ENCODE measurements around the gene TBX21. TPM values are rescaled to one million over a fixed set of nuclear protein-coding genes. Genes with fewer than 3 reads are reported as not detected.

The TBX21 gene
- total RNA-seq, 1 experiment from 2014 or later: 0.15 TPM

DNA sequence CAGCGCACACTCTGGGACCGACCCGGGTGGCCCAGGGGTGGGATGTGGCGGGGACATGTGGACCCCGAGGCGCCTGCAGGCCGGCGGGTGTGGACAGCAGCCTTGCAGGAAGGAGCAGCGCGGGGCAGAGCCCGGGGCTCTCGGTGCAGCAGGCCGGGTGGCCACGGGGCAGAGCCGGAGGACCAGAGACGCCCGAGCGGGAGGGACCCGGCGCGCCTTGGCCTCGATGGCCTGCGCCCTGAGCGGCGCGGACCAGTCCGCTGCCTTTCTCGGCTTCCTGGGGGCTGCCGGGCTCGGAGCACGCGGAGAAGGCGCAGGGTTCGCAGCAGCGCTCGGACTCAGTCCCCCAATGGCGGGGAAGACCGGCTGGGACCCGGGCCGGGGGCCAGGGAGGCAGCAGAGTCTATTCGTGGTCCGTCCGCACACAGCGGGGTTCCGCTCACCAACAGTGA, 45.2 kb downstream of the TBX21 start:
- peaks cover 39% of the 10 kb centered on the region for H3K27me3 Mint-ChIP-seq (ENCODE audit: low read depth)
- no peaks in the 10 kb centered on the region for H3K36me3 Mint-ChIP-seq
- H3K27ac Mint-ChIP-seq: no peak overlapping the region
- ATAC-seq (no peak), DNase-seq (ENCODE audit: low spot score) (peak; percentile 19)
- no peak for TF ChIP-seq TCF7 (CRISPR knock-in tag; IDR thresholded peaks at IDR 0.05; ENCODE audit: low read depth)
- TF ChIP-seq SMAD3 (CRISPR knock-in tag; IDR thresholded peaks at IDR 0.05; ENCODE audit: borderline replicate concordance): no peak
- TF ChIP-seq ZBTB21 (CRISPR knock-in tag; IDR thresholded peaks at IDR 0.05; ENCODE audit: borderline replicate concordance): no peak
- TF ChIP-seq, protein P1, sequence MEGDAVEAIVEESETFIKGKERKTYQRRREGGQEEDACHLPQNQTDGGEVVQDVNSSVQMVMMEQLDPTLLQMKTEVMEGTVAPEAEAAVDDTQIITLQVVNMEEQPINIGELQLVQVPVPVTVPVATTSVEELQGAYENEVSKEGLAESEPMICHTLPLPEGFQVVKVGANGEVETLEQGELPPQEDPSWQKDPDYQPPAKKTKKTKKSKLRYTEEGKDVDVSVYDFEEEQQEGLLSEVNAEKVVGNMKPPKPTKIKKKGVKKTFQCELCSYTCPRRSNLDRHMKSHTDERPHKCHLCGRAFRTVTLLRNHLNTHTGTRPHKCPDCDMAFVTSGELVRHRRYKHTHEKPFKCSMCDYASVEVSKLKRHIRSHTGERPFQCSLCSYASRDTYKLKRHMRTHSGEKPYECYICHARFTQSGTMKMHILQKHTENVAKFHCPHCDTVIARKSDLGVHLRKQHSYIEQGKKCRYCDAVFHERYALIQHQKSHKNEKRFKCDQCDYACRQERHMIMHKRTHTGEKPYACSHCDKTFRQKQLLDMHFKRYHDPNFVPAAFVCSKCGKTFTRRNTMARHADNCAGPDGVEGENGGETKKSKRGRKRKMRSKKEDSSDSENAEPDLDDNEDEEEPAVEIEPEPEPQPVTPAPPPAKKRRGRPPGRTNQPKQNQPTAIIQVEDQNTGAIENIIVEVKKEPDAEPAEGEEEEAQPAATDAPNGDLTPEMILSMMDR (IDR thresholded peaks at IDR 0.05): no peak
- TF ChIP-seq ATF1 (CRISPR knock-in tag; IDR thresholded peaks at IDR 0.05): no peak
- TF ChIP-seq SOX15 (CRISPR knock-in tag; IDR thresholded peaks at IDR 0.05): no peak
- TF ChIP-seq, protein P2, sequence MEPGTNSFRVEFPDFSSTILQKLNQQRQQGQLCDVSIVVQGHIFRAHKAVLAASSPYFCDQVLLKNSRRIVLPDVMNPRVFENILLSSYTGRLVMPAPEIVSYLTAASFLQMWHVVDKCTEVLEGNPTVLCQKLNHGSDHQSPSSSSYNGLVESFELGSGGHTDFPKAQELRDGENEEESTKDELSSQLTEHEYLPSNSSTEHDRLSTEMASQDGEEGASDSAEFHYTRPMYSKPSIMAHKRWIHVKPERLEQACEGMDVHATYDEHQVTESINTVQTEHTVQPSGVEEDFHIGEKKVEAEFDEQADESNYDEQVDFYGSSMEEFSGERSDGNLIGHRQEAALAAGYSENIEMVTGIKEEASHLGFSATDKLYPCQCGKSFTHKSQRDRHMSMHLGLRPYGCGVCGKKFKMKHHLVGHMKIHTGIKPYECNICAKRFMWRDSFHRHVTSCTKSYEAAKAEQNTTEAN (CRISPR knock-in tag; IDR thresholded peaks at IDR 0.05): no peak
- no peak for TF ChIP-seq ZNF317 (CRISPR knock-in tag; IDR thresholded peaks at IDR 0.05; ENCODE audit: borderline replicate concordance, low read depth)
- TF ChIP-seq, protein P3, sequence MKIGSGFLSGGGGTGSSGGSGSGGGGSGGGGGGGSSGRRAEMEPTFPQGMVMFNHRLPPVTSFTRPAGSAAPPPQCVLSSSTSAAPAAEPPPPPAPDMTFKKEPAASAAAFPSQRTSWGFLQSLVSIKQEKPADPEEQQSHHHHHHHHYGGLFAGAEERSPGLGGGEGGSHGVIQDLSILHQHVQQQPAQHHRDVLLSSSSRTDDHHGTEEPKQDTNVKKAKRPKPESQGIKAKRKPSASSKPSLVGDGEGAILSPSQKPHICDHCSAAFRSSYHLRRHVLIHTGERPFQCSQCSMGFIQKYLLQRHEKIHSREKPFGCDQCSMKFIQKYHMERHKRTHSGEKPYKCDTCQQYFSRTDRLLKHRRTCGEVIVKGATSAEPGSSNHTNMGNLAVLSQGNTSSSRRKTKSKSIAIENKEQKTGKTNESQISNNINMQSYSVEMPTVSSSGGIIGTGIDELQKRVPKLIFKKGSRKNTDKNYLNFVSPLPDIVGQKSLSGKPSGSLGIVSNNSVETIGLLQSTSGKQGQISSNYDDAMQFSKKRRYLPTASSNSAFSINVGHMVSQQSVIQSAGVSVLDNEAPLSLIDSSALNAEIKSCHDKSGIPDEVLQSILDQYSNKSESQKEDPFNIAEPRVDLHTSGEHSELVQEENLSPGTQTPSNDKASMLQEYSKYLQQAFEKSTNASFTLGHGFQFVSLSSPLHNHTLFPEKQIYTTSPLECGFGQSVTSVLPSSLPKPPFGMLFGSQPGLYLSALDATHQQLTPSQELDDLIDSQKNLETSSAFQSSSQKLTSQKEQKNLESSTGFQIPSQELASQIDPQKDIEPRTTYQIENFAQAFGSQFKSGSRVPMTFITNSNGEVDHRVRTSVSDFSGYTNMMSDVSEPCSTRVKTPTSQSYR (CRISPR knock-in tag; IDR thresholded peaks at IDR 0.05): no peak
- H3K9me3 Mint-ChIP-seq: peaks cover 2% of the 10 kb centered on the region; the same call in 1 of the 2 replicates
- ChIA-PET POLR2A (interaction anchor here (0.6 kb wide), 1 partner anchor 113 kb away, joined by 3 read pairs; no protein-coding TSS in a partner anchor), CTCF (no interaction called here)
- H3K4me1 Mint-ChIP-seq: no peaks in the 10 kb centered on the region
- H3K4me3 Mint-ChIP-seq: no peak overlapping the region

DNA sequence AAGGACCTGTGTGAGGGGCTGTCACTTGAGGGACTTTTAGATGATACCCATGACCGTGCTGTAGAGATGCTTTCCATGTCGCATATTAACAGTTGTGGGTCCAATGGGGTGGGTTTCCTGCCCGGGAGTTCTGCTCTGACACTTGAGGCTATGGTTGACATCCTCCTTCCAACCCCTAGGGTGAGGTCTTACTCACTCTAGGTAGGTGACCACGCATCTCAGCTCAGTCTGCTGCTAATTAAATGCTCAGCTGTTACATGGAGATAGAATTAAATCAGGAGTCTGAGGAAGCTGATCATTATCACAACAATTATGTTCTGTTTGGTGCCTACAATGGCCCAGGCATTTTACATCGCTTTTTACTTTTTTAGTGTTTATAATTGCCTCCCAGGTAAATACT, 48.4 kb downstream of the TBX21 start:
- Mint-ChIP-seq H3K4me1 (no peaks in the 10 kb centered on the region), H3K27me3 (ENCODE audit: low read depth) (peaks cover 24% of the 10 kb centered on the region), H3K36me3 (no peaks in the 10 kb centered on the region), H3K4me3 (no peak overlapping the region), H3K9me3 (no peaks in the 10 kb centered on the region), H3K27ac (no peak overlapping the region)
- DNase-seq (ENCODE audit: low spot score) (no peak), ATAC-seq (no peak)
- ChIA-PET CTCF (interaction anchor here (1.6 kb wide), 1 partner anchor 9 kb away, joined by 6 read pairs; no protein-coding TSS in a partner anchor), POLR2A (no interaction called here)
- TF ChIP-seq, protein P4, sequence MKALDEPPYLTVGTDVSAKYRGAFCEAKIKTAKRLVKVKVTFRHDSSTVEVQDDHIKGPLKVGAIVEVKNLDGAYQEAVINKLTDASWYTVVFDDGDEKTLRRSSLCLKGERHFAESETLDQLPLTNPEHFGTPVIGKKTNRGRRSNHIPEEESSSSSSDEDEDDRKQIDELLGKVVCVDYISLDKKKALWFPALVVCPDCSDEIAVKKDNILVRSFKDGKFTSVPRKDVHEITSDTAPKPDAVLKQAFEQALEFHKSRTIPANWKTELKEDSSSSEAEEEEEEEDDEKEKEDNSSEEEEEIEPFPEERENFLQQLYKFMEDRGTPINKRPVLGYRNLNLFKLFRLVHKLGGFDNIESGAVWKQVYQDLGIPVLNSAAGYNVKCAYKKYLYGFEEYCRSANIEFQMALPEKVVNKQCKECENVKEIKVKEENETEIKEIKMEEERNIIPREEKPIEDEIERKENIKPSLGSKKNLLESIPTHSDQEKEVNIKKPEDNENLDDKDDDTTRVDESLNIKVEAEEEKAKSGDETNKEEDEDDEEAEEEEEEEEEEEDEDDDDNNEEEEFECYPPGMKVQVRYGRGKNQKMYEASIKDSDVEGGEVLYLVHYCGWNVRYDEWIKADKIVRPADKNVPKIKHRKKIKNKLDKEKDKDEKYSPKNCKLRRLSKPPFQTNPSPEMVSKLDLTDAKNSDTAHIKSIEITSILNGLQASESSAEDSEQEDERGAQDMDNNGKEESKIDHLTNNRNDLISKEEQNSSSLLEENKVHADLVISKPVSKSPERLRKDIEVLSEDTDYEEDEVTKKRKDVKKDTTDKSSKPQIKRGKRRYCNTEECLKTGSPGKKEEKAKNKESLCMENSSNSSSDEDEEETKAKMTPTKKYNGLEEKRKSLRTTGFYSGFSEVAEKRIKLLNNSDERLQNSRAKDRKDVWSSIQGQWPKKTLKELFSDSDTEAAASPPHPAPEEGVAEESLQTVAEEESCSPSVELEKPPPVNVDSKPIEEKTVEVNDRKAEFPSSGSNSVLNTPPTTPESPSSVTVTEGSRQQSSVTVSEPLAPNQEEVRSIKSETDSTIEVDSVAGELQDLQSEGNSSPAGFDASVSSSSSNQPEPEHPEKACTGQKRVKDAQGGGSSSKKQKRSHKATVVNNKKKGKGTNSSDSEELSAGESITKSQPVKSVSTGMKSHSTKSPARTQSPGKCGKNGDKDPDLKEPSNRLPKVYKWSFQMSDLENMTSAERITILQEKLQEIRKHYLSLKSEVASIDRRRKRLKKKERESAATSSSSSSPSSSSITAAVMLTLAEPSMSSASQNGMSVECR (CRISPR knock-in tag; IDR thresholded peaks at IDR 0.05; ENCODE audit: borderline replicate concordance): no peak
- TF ChIP-seq ZNF263 (CRISPR knock-in tag; IDR thresholded peaks at IDR 0.05; ENCODE audit: low read depth) (no peak), ZNF317 (CRISPR knock-in tag; IDR thresholded peaks at IDR 0.05; ENCODE audit: borderline replicate concordance, low read depth) (no peak), JAZF1 (CRISPR knock-in tag; IDR thresholded peaks at IDR 0.05) (no peak), SMAD3 (CRISPR knock-in tag; IDR thresholded peaks at IDR 0.05; ENCODE audit: borderline replicate concordance) (no peak), ZNF416 (CRISPR knock-in tag; IDR thresholded peaks at IDR 0.05) (no peak), ZNF423 (CRISPR knock-in tag; IDR thresholded peaks at IDR 0.05) (no peak), ELF4 (CRISPR knock-in tag; IDR thresholded peaks at IDR 0.05; ENCODE audit: low read depth) (no peak)
- TF ChIP-seq, protein P5, sequence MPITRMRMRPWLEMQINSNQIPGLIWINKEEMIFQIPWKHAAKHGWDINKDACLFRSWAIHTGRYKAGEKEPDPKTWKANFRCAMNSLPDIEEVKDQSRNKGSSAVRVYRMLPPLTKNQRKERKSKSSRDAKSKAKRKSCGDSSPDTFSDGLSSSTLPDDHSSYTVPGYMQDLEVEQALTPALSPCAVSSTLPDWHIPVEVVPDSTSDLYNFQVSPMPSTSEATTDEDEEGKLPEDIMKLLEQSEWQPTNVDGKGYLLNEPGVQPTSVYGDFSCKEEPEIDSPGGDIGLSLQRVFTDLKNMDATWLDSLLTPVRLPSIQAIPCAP (CRISPR knock-in tag; IDR thresholded peaks at IDR 0.05): no peak
- TF ChIP-seq, protein P6, sequence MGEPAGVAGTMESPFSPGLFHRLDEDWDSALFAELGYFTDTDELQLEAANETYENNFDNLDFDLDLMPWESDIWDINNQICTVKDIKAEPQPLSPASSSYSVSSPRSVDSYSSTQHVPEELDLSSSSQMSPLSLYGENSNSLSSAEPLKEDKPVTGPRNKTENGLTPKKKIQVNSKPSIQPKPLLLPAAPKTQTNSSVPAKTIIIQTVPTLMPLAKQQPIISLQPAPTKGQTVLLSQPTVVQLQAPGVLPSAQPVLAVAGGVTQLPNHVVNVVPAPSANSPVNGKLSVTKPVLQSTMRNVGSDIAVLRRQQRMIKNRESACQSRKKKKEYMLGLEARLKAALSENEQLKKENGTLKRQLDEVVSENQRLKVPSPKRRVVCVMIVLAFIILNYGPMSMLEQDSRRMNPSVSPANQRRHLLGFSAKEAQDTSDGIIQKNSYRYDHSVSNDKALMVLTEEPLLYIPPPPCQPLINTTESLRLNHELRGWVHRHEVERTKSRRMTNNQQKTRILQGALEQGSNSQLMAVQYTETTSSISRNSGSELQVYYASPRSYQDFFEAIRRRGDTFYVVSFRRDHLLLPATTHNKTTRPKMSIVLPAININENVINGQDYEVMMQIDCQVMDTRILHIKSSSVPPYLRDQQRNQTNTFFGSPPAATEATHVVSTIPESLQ (CRISPR knock-in tag; IDR thresholded peaks at IDR 0.05): no peak
- TF ChIP-seq, protein P7, sequence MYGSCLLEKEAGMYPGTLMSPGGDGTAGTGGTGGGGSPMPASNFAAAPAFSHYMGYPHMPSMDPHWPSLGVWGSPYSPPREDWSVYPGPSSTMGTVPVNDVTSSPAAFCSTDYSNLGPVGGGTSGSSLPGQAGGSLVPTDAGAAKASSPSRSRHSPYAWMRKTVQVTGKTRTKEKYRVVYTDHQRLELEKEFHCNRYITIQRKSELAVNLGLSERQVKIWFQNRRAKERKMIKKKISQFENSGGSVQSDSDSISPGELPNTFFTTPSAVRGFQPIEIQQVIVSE (CRISPR knock-in tag; IDR thresholded peaks at IDR 0.05; ENCODE audit: borderline replicate concordance): no peak
- TF ChIP-seq, protein P8, sequence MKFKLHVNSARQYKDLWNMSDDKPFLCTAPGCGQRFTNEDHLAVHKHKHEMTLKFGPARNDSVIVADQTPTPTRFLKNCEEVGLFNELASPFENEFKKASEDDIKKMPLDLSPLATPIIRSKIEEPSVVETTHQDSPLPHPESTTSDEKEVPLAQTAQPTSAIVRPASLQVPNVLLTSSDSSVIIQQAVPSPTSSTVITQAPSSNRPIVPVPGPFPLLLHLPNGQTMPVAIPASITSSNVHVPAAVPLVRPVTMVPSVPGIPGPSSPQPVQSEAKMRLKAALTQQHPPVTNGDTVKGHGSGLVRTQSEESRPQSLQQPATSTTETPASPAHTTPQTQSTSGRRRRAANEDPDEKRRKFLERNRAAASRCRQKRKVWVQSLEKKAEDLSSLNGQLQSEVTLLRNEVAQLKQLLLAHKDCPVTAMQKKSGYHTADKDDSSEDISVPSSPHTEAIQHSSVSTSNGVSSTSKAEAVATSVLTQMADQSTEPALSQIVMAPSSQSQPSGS (CRISPR knock-in tag; IDR thresholded peaks at IDR 0.05; ENCODE audit: borderline replicate concordance, low read depth): no peak
